Liver (tissue), 3 donors: Measurements from ENCODE around the gene PRELID1.

Experiments used
- CTCF ChIP-seq: fragments of 150-350 bp; IDR thresholded peaks from 2 replicates; pipeline ENCODE4 v1.5.1; 2017; ENCODE audit warnings: improper control_type of control experiment, low read depth, low read length; ENCODE audit not compliant: missing input control
- EGR1 ChIP-seq, 2 donors: IDR thresholded peaks; 2 replicates each; pipeline ENCODE4 v1.6.1; 2016 to 2018; ENCODE audit warnings: antibody characterized with exemption in 2 of 2, low read depth in 2 of 2
- GABPA ChIP-seq, 2 donors: IDR thresholded peaks in 1 of 2; conservative IDR thresholded peaks in 1 of 2; 2 replicates each; pipeline ENCODE4 v1.6.1; 2016; ENCODE audit warnings: antibody characterized with exemption in 2 of 2, mild to moderate bottlenecking in 1 of 2, moderate library complexity in 1 of 2
- REST ChIP-seq: IDR thresholded peaks from 2 replicates; pipeline ENCODE4 v1.6.1; 2016; ENCODE audit warnings: antibody characterized with exemption, mild to moderate bottlenecking
- donor health status: healthy.
- donor health status: healthy.

DNA sequence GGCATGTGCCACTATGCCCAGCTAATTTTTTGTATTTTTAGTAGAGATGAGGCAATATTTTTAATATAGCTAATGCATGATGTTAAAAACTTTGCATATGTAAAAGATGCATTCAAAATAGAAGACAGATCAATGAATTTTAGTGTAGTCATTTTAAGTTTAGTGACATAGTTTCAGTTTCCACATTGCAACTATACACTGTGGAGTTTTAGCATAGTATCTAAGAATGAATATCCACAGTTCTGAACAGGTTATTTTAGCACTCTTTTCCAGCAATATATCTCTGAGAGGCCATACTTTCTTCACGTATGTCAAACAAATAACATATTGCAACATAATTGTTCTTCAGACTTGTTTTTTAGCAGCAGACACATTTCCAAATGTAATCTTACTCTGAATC is 39.4 kb upstream of the PRELID1 start:
- no peak for TF ChIP-seq CTCF
- no peak for TF ChIP-seq REST
- no peak for TF ChIP-seq EGR1 (IDR thresholded peaks at IDR 0.05; ENCODE audit: low read depth in 2 of 2)
- TF ChIP-seq GABPA (IDR thresholded peaks at IDR 0.05 in 1 of 2, conservative IDR thresholded peaks at IDR 0.05 in 1 of 2), result no peak
